ENCODE results near the gene OR2G3. TPM values are rescaled to one million over a fixed set of nuclear protein-coding genes. Genes with fewer than 3 reads are reported as not detected.

OR2G3 gene
- total and polyA plus RNA-seq, 7 donors: not detected

DNA sequence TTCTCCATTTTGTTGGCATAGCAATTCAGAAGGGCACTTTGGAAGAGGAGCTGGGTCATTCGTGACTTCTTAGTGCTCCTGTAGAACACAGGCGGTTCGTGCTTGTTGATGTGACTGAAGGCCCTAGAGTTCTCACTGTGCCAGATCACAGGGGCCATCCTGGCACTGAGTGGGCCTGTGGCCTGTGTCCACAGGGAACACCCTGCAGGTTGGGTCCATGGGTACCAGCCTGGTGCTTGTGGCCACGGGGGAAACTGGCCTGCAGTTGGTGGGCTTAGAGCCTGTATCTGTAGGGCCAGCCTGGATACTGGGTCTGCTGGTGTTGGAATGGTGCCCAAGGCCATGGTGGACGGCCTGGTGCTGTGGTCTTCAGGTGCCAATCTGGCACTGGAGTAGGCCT, 9.2 kb downstream of the OR2G3 start:
- intact Hi-C loops (cut with DNase I): no loop called here
- no peak for TF ChIP-seq POLR2A (IDR thresholded peaks at IDR 0.05)
- TF ChIP-seq, protein P1, sequence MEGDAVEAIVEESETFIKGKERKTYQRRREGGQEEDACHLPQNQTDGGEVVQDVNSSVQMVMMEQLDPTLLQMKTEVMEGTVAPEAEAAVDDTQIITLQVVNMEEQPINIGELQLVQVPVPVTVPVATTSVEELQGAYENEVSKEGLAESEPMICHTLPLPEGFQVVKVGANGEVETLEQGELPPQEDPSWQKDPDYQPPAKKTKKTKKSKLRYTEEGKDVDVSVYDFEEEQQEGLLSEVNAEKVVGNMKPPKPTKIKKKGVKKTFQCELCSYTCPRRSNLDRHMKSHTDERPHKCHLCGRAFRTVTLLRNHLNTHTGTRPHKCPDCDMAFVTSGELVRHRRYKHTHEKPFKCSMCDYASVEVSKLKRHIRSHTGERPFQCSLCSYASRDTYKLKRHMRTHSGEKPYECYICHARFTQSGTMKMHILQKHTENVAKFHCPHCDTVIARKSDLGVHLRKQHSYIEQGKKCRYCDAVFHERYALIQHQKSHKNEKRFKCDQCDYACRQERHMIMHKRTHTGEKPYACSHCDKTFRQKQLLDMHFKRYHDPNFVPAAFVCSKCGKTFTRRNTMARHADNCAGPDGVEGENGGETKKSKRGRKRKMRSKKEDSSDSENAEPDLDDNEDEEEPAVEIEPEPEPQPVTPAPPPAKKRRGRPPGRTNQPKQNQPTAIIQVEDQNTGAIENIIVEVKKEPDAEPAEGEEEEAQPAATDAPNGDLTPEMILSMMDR (IDR thresholded peaks at IDR 0.05): no peak
- TF ChIP-seq POLR2AphosphoS5 (IDR thresholded peaks at IDR 0.05): no peak
- TF ChIP-seq EP300 (IDR thresholded peaks at IDR 0.05): no peak
- WGBS, 2 donors: 90 to 93% methylated on average over 5 of the region's 5 CpGs

DNA sequence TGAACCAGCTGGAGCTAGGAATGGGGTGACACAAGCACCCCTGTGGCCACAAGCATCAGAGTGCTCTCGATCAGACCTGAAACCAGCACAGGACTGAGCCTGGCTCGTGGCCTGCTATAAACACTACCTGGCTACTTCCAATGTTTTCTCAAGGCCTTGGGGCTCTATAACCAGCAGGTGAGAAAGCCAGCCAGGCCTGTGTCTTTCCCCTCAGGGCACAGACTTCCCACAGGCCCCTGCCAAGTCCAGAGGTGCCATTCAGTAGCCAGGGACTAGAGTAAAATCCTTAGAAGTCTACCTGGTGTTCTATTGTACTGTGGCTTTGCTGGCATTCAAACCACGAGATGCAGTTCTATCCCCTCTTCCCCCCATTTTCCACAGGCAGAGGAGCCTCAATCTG, 22.6 kb downstream of the OR2G3 start:
- TF ChIP-seq, protein P1 (IDR thresholded peaks at IDR 0.05): no peak
- no peak for TF ChIP-seq EP300 (IDR thresholded peaks at IDR 0.05)
- H3K4me1 ChIP-seq: no peaks in the 10 kb centered on the region
- DNase-seq: no peak
- intact Hi-C loops (cut with DNase I): no loop called here
- H3K36me3 ChIP-seq: no peaks in the 10 kb centered on the region
- H3K9me3 ChIP-seq: peaks cover 0 to 2% (median 0%) of the 10 kb centered on the region in 4 donors
- H3K27ac ChIP-seq: no peak overlapping the region
- 55 to 57% methylated on average over 3 of the region's 3 CpGs for WGBS, 2 donors
- H3K4me3 ChIP-seq: no peak overlapping the region
- no peaks in the 10 kb centered on the region for H3K27me3 ChIP-seq

More for the DNA sequence above, 9.2 kb downstream of the OR2G3 start:
- DNase-seq: no peak
- Histone ChIP-seq H3K4me3 (no peak overlapping the region), H3K27me3 (no peaks in the 10 kb centered on the region), H3K4me1 (no peaks in the 10 kb centered on the region), H3K9me3 (peaks cover 0 to 4% (median 0%) of the 10 kb centered on the region in 4 donors), H3K36me3 (no peaks in the 10 kb centered on the region), H3K27ac (no peak overlapping the region)

DNA sequence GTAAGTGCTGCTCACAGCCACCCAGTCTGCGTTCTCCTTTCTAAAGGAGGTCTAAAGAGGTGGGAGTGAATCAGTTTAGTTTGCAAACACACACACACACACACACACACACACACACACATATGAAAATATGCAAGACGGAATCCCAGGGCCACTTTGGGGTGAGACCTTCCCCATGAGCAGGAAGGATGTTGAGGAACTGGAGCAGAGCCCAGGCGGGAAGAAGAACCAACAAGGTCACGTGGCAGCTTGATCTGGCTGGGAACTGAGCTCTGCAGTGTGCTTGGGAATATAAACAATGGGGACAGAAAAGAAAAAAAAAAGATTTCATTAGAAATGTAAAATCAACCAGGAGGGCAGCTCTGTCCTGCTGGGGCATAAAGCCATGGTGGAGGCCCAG, 32.6 kb downstream of the OR2G3 start:
- no peak for TF ChIP-seq EP300 (IDR thresholded peaks at IDR 0.05)
- TF ChIP-seq POLR2A (IDR thresholded peaks at IDR 0.05): no peak
- TF ChIP-seq, protein P1 (IDR thresholded peaks at IDR 0.05): no peak
- no peak for TF ChIP-seq POLR2AphosphoS5 (IDR thresholded peaks at IDR 0.05)
- DNase-seq: no peak
- Histone ChIP-seq H3K27me3 (no peaks in the 10 kb centered on the region), H3K4me3 (no peak overlapping the region), H3K4me1 (peaks cover 0 to 7% (median 0%) of the 10 kb centered on the region in 4 donors), H3K36me3 (no peaks in the 10 kb centered on the region), H3K9me3 (no peaks in the 10 kb centered on the region), H3K27ac (no peak overlapping the region)
- 73 to 81% methylated on average over 4 of the region's 4 CpGs for WGBS, 2 donors
- intact Hi-C loops (cut with DNase I): no loop called here

DNA sequence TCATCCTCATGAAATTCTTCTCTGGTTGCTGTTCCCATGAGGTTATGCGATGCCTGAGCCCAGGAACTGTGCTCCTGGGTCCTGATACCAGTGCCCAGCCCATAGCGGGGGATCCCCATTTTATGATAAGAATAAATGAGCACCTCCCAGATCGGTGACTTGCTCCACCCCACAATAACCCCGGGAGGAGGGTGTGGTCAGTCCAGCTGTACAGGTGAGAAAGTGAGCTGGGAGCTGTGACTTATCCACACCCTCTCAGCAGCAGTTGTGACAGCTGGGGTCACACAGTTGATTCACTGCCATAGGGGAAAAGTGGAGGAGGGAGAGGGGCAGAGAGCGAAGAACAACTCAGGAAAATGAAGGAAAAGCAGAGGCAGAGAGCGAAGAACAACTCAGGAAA, 33.4 kb downstream of the OR2G3 start:
- no peak for TF ChIP-seq POLR2AphosphoS5 (IDR thresholded peaks at IDR 0.05)
- TF ChIP-seq, protein P1 (IDR thresholded peaks at IDR 0.05): no peak
- TF ChIP-seq POLR2A (IDR thresholded peaks at IDR 0.05): no peak
- no peak for TF ChIP-seq EP300 (IDR thresholded peaks at IDR 0.05)
- intact Hi-C loops (cut with DNase I): no loop called here
- H3K36me3 ChIP-seq: no peaks in the 10 kb centered on the region
- no peaks in the 10 kb centered on the region for H3K27me3 ChIP-seq
- no peak for DNase-seq
- H3K4me1 ChIP-seq: peaks cover 0 to 7% (median 0%) of the 10 kb centered on the region in 4 donors
- H3K27ac ChIP-seq: peak overlapping the region in 3 of 4 donors; percentile 64 to 73 (median 72)
- no peaks in the 10 kb centered on the region for H3K9me3 ChIP-seq
- peak overlapping the region in 2 of 4 donors; percentile 48 to 53 for H3K4me3 ChIP-seq
- WGBS, 2 donors: 20 to 75% methylated on average over 6 of the region's 6 CpGs

DNA sequence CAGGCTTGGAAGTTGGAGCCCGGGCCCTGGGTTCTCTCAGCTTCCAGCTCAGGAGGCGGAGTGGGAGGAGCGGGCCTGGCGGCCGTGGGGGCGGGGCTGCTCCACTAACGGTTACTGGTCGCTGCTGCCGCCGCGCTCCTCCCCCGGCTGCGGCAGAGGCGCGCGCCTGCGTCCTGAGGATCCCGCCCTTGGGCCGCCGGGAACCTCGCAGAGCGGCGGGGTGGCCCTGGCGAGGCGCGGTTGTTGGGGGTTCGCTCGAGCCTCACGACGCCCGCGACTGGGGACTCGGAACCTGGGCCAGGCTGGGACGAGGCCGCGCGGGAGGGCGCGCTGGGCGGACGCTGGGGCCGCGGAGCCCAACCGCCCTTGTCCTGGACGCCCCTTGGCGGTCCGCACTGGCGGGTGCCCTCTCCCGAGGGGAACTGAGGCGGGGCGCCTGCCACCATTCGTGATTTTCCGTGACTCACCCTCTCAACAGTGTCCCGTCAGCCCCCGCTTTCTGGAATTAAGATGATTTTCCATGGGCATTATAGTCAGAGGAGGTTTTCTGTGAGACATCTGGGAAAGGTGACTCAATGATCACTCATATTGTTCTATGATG, 34.1 kb downstream of the OR2G3 start:
- H3K4me3 ChIP-seq: peak overlapping the region; percentile 31 to 53 (median 46)
- WGBS, 2 donors: 14 to 32% methylated on average over 55 of the region's 55 CpGs
- peak overlapping the region; percentile 64 to 73 (median 68) for H3K27ac ChIP-seq
- H3K4me1 ChIP-seq: peaks cover 0 to 7% (median 0%) of the 10 kb centered on the region in 4 donors
- no peaks in the 10 kb centered on the region for H3K9me3 ChIP-seq
- H3K27me3 ChIP-seq: no peaks in the 10 kb centered on the region
- DNase-seq: peak; percentile 90
- H3K36me3 ChIP-seq: no peaks in the 10 kb centered on the region
- intact Hi-C loops (cut with DNase I): no loop called here
- TF ChIP-seq POLR2AphosphoS5 (IDR thresholded peaks at IDR 0.05): peak in 3 of 4 donors; percentile 17 to 65 (median 50)
- TF ChIP-seq POLR2A (IDR thresholded peaks at IDR 0.05): no peak
